ENCODE results near the gene ART3. TPM values are rescaled to one million over a fixed set of nuclear protein-coding genes. Genes with fewer than 3 reads are reported as not detected.

The ART3 gene
- total RNA-seq, 2 donors from 2014 or later, result 1.6 to 1.8 TPM

DNA sequence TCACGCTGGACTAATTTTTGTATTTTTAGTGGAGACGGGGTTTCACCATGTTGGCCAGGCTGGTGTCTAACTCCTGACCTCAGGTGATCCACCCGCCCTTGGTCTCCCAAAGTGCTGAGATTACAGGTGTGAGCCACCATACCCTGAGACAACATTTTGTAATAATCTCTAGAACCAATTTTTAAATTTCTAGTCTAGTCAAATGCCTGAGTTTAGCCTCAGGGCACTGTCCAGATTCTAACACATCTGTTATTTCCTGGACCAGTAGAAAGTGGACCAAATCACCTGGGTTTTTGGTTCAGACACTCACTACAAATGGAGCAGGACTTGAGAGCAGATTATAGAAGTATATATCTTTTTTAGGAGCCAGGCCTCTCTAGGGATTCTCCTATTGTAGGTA is 21.6 kb downstream of the ART3 start:
- H3K4me3 ChIP-seq, result no peak overlapping the region
- H3K36me3 ChIP-seq, result no peaks in the 10 kb centered on the region
- no peaks in the 10 kb centered on the region for H3K4me1 ChIP-seq
- TF ChIP-seq, protein P1, sequence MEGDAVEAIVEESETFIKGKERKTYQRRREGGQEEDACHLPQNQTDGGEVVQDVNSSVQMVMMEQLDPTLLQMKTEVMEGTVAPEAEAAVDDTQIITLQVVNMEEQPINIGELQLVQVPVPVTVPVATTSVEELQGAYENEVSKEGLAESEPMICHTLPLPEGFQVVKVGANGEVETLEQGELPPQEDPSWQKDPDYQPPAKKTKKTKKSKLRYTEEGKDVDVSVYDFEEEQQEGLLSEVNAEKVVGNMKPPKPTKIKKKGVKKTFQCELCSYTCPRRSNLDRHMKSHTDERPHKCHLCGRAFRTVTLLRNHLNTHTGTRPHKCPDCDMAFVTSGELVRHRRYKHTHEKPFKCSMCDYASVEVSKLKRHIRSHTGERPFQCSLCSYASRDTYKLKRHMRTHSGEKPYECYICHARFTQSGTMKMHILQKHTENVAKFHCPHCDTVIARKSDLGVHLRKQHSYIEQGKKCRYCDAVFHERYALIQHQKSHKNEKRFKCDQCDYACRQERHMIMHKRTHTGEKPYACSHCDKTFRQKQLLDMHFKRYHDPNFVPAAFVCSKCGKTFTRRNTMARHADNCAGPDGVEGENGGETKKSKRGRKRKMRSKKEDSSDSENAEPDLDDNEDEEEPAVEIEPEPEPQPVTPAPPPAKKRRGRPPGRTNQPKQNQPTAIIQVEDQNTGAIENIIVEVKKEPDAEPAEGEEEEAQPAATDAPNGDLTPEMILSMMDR (IDR thresholded peaks at IDR 0.05), result no peak
- intact Hi-C loops (cut with DNase I), result no loop called here
- no peak overlapping the region for H3K9ac ChIP-seq (ENCODE audit: low read depth in 2 of 2, low read length in 2 of 2)
- no peak for DNase-seq
- H3K27ac ChIP-seq, result no peak overlapping the region
- H3K27me3 ChIP-seq, result no peaks in the 10 kb centered on the region
- no peaks in the 10 kb centered on the region for H3K9me3 ChIP-seq

DNA sequence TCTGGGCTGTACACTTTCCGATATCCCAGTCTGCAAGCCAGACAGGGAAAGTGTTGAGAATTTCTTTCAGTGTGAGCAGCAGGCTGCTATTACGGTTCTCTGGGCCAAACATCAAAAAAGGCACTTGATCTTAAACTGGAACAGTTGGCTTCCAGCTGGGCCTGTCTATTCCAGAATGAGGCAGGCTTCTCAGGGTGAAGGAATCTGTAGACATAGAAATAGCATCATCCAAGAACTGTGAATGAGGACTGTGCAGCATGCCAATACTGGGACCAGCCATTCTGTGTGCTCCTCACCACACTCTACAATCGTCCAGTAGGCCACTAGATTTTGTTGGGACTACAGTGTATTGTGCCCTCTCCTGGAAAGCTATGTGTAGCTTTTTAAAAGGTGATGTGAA is 31.1 kb downstream of the ART3 start:
- Histone ChIP-seq H3K27ac (no peak overlapping the region), H3K4me3 (no peak overlapping the region), H3K36me3 (no peaks in the 10 kb centered on the region), H3K4me1 (no peaks in the 10 kb centered on the region), H3K27me3 (no peaks in the 10 kb centered on the region), H3K9ac (ENCODE audit: low read depth in 2 of 2, low read length in 2 of 2) (no peak overlapping the region), H3K9me3 (no peaks in the 10 kb centered on the region)
- TF ChIP-seq, protein P1 (IDR thresholded peaks at IDR 0.05), result no peak
- intact Hi-C loops (cut with DNase I), result no loop called here
- DNase-seq, result no peak

DNA sequence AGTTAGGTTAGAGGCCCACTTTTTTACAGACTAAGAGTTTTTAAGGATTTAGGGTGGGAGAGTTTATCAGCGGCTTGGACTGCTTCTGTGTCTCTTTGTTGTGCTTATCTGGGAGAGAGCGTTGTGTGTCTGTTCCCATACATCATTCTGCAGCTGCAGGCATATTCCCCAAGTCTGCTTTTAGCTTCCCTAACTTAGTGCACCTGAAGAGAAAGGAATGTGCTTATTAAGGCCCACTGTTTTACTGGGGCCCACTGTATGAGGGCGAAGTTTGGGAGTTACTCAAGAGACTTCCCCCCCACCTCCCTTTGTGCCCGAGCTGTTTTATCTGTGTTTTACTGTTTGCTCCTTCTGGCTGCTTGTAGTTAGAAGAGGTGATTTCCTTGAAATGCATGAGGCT is 31.9 kb downstream of the ART3 start:
- H3K9me3 ChIP-seq, result no peaks in the 10 kb centered on the region
- no peaks in the 10 kb centered on the region for H3K36me3 ChIP-seq
- H3K4me1 ChIP-seq, result no peaks in the 10 kb centered on the region
- no peak for DNase-seq
- no peak overlapping the region for H3K9ac ChIP-seq (ENCODE audit: low read depth in 2 of 2, low read length in 2 of 2)
- TF ChIP-seq, protein P1 (IDR thresholded peaks at IDR 0.05), result no peak
- no peak overlapping the region for H3K4me3 ChIP-seq
- H3K27ac ChIP-seq, result no peak overlapping the region
- intact Hi-C loops (cut with DNase I), result no loop called here
- no peaks in the 10 kb centered on the region for H3K27me3 ChIP-seq

DNA sequence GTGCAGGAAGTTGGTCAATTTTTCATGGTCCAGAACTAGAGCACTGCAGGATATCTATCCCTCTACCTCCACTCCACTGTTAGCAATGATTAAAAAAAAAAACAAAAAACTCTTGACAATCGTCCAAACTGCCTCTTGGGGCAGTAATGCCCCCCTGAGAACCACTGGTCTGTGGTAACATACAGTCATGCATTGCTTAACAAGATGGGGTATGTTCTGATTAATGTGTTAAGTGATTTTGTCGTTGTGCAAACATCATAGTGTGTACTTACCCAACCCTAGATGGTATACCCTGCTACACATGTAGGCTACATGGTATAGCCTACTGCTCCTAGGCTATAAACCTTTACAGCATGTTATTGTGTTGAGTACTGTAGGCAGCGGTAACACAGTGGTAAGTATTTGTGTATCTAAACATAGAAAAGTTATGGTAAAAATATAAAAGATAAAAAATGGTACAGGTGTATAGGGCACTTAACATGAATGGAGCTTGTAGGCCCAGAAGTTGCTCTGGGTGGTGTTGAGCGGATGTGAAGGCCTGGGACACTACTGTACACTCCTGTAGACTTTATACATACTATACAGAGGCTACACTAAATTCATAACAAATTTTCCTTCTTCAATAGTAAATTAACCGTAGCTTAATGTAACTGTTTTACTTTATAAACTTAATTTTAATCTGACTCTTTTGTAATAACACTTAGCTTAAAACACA is 34.1 kb downstream of the ART3 start:
- Histone ChIP-seq H3K4me3 (no peak overlapping the region), H3K27me3 (no peaks in the 10 kb centered on the region), H3K9me3 (no peaks in the 10 kb centered on the region), H3K27ac (no peak overlapping the region), H3K9ac (ENCODE audit: low read depth in 2 of 2, low read length in 2 of 2) (no peak overlapping the region), H3K4me1 (no peaks in the 10 kb centered on the region), H3K36me3 (no peaks in the 10 kb centered on the region)
- intact Hi-C loops (cut with DNase I), result no loop called here
- no peak for DNase-seq
- TF ChIP-seq, protein P1 (IDR thresholded peaks at IDR 0.05), result no peak

DNA sequence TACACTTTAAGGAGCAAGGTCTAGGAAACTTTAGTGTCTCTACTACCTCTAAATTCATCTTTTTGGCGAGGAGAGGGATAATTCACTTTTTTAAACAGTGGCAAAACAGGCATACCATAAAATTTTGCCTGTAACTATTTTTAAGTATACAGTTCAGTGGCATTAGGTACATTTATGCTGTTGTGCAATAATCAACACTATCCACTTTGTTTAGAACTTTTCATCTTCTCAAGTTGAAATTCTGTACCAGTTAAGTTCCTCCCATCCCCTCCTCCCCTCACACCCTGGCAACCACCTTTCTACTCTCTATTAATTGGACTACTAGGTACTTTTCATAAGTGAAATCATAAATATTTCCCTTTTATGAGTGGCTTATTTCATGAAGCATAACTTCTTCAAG is 42.3 kb downstream of the ART3 start:
- intact Hi-C loops (cut with DNase I), result no loop called here
- H3K9me3 ChIP-seq, result no peaks in the 10 kb centered on the region
- H3K9ac ChIP-seq (ENCODE audit: low read depth in 2 of 2, low read length in 2 of 2), result no peak overlapping the region
- H3K27ac ChIP-seq, result no peak overlapping the region
- H3K4me3 ChIP-seq, result no peak overlapping the region
- DNase-seq, result no peak
- H3K27me3 ChIP-seq, result no peaks in the 10 kb centered on the region
- H3K36me3 ChIP-seq, result peaks cover 8% of the 10 kb centered on the region
- TF ChIP-seq, protein P1 (IDR thresholded peaks at IDR 0.05), result no peak
- no peaks in the 10 kb centered on the region for H3K4me1 ChIP-seq

All from colonic mucosa (tissue), 4 donors.